ENCODE measurements around the gene NR0B2.
A peak's percentile ranks its signal among the peaks of the same experiment; 100 is the strongest.
"Not testable (repeated sequence)": the region's sequence is repeated elsewhere in the genome, so short reads cannot be mapped to it uniquely, and the experiment has no call there.

The NR0B2 gene

GRCh38 chr1:26889551-26890466 is 24.0 kb downstream of the NR0B2 start, which contains the start of gene GPN2:
TSS of gene GPN2 (minus strand) at chr1:26890283. CDS start at chr1:26890096, 187 bp downstream.
- DNase-seq (ENCODE audit: low spot score), result peak; percentile 93

- no peak for DNase-seq (ENCODE audit: low spot score)
These were observed 25.5 kb downstream of the NR0B2 start for GRCh38 chr1:26888231-26888630.

- peak; percentile 52 for DNase-seq (ENCODE audit: low spot score)
These were observed 26.6 kb downstream of the NR0B2 start for GRCh38 chr1:26887125-26887524.

- no peak for DNase-seq (ENCODE audit: low spot score)
These were observed 30.9 kb downstream of the NR0B2 start for GRCh38 chr1:26882696-26883463.

GRCh38 chr1:26881611-26882010 is 32.2 kb downstream of the NR0B2 start:
- DNase-seq (ENCODE audit: low spot score), result not testable (repeated sequence)

- DNase-seq (ENCODE audit: low spot score), result no peak
These were observed 34.0 kb downstream of the NR0B2 start for GRCh38 chr1:26879793-26880192.

GRCh38 chr1:26877326-26877725 is 36.4 kb downstream of the NR0B2 start:
- DNase-seq (ENCODE audit: low spot score), result no peak

GRCh38 chr1:26874896-26875295 is 38.9 kb downstream of the NR0B2 start:
- no peak for DNase-seq (ENCODE audit: low spot score)

- DNase-seq (ENCODE audit: low spot score), result not testable (repeated sequence)
These were observed 40.7 kb downstream of the NR0B2 start for GRCh38 chr1:26873097-26873496.

- peak; percentile 97 for DNase-seq (ENCODE audit: low spot score)
These were observed 48.9 kb downstream of the NR0B2 start for GRCh38 chr1:26864610-26865480.

- DNase-seq (ENCODE audit: low spot score), result no peak
These were observed 50.1 kb downstream of the NR0B2 start for GRCh38 chr1:26863685-26864077.

GRCh38 chr1:26862781-26863684 is 50.7 kb downstream of the NR0B2 start, which contains the start of gene SFN:
TSS of gene SFN (plus strand) at chr1:26863149. CDS start at chr1:26863213, 64 bp downstream.
- DNase-seq (ENCODE audit: low spot score), result no peak

- DNase-seq (ENCODE audit: low spot score), result no peak
These were observed 51.8 kb downstream of the NR0B2 start for GRCh38 chr1:26861889-26862378.
